GM12878 (cell line): ENCODE measurements around the gene IRF2BPL.

Source experiments
- ATF7 ChIP-seq: fragments of 450-650 bp; IDR thresholded peaks from 2 replicates; pipeline ENCODE4 v1.6.1; 2016; ENCODE audit warnings: low read depth, mild to moderate bottlenecking
- CBX3 ChIP-seq: fragments of 200-600 bp; sonication (generic); IDR thresholded peaks from 2 replicates; pipeline ENCODE4 v1.6.1; 2016; ENCODE audit warnings: low read depth, borderline replicate concordance
- CHD2 ChIP-seq: IDR thresholded peaks from 2 replicates; pipeline ENCODE4 v1.6.1; 2011; ENCODE audit warnings: low read depth, low read length, improper control_type of control experiment, borderline replicate concordance
- EP300 ChIP-seq, 2 experiments: fragments of 150-350 bp in 1 of 2; IDR thresholded peaks; 2 replicates each; pipeline ENCODE4 v1.6.1; 2011 to 2012; ENCODE audit warnings: low read depth in 2 of 2, low read length in 2 of 2, borderline replicate concordance in 1 of 2, improper control_type of control experiment in 1 of 2, inconsistent platforms in 1 of 2; ENCODE audit not compliant: control insufficient read depth in 1 of 2
- GABPA ChIP-seq: IDR thresholded peaks from 2 replicates; pipeline ENCODE4 v1.6.1; 2014; ENCODE audit warnings: antibody characterized with exemption, low read depth, mild to moderate bottlenecking, inconsistent platforms
- MTA3 ChIP-seq: IDR thresholded peaks from 2 replicates; pipeline ENCODE4 v1.6.1; 2012; ENCODE audit warnings: low read length, inconsistent platforms, borderline replicate concordance
- POLR2A ChIP-seq: IDR thresholded peaks from 2 replicates; pipeline ENCODE4 v1.6.1; 2011; ENCODE audit warnings: low read depth, mild to moderate bottlenecking, low read length
- POLR2AphosphoS5 ChIP-seq: IDR thresholded peaks from 2 replicates; pipeline ENCODE4 v1.6.1; 2011; ENCODE audit warnings: mild to moderate bottlenecking, low read length, inconsistent platforms
- RBBP5 ChIP-seq: fragments of 200-600 bp; sonication (generic); conservative IDR thresholded peaks from 2 replicates; pipeline ENCODE4 v1.6.1; 2016
- USF1 ChIP-seq: IDR thresholded peaks from 2 replicates; pipeline ENCODE4 v1.6.1; 2011; ENCODE audit warnings: borderline replicate concordance, low read depth, mild to moderate bottlenecking, moderate library complexity, mixed read lengths, low read length; ENCODE audit not compliant: insufficient read depth; ENCODE audit errors: extremely low read length
- TF ChIP-seq, protein P1 (sequence below), 3 experiments: IDR thresholded peaks in 2 of 3; conservative IDR thresholded peaks in 1 of 3; 2 replicates each; pipeline ENCODE4 v1.5.1; 2011; ENCODE audit warnings: low read depth in 3 of 3, low read length in 3 of 3, mild to moderate bottlenecking in 3 of 3, control low read depth in 2 of 3, moderate library complexity in 2 of 3, inconsistent platforms in 1 of 3, mixed read lengths in 1 of 3; ENCODE audit not compliant: control insufficient read depth in 2 of 3, insufficient read depth in 1 of 3; ENCODE audit errors: extremely low read depth in 1 of 3

GRCh38 chr14:76997257-76997970 lies 31.1 kb downstream of the IRF2BPL start:
- TF ChIP-seq CBX3 (no peak), RBBP5 (no peak), USF1 (no peak), POLR2A (no peak), EP300 (IDR thresholded peaks at IDR 0.05; ENCODE audit: borderline replicate concordance in 1 of 2, control insufficient read depth in 1 of 2, low read depth in 2 of 2, low read length in 2 of 2) (no peak), ATF7 (no peak), GABPA (no peak), MTA3 (no peak), POLR2AphosphoS5 (no peak), CHD2 (no peak)
- TF ChIP-seq, protein P1, sequence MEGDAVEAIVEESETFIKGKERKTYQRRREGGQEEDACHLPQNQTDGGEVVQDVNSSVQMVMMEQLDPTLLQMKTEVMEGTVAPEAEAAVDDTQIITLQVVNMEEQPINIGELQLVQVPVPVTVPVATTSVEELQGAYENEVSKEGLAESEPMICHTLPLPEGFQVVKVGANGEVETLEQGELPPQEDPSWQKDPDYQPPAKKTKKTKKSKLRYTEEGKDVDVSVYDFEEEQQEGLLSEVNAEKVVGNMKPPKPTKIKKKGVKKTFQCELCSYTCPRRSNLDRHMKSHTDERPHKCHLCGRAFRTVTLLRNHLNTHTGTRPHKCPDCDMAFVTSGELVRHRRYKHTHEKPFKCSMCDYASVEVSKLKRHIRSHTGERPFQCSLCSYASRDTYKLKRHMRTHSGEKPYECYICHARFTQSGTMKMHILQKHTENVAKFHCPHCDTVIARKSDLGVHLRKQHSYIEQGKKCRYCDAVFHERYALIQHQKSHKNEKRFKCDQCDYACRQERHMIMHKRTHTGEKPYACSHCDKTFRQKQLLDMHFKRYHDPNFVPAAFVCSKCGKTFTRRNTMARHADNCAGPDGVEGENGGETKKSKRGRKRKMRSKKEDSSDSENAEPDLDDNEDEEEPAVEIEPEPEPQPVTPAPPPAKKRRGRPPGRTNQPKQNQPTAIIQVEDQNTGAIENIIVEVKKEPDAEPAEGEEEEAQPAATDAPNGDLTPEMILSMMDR (IDR thresholded peaks at IDR 0.05 in 2 of 3, conservative IDR thresholded peaks at IDR 0.05 in 1 of 3; ENCODE audit: control insufficient read depth in 2 of 3, extremely low read depth in 1 of 3, insufficient read depth in 1 of 3, low read depth in 3 of 3, low read length in 3 of 3), result no peak
